Measurements from ENCODE around the gene MTA1. TPM values are rescaled to one million over a fixed set of nuclear protein-coding genes. Genes with fewer than 3 reads are reported as not detected.

MTA1 gene
- total and polyA plus RNA-seq, 4 donors: 3.7 to 28.1 (median 21.0) TPM

DNA sequence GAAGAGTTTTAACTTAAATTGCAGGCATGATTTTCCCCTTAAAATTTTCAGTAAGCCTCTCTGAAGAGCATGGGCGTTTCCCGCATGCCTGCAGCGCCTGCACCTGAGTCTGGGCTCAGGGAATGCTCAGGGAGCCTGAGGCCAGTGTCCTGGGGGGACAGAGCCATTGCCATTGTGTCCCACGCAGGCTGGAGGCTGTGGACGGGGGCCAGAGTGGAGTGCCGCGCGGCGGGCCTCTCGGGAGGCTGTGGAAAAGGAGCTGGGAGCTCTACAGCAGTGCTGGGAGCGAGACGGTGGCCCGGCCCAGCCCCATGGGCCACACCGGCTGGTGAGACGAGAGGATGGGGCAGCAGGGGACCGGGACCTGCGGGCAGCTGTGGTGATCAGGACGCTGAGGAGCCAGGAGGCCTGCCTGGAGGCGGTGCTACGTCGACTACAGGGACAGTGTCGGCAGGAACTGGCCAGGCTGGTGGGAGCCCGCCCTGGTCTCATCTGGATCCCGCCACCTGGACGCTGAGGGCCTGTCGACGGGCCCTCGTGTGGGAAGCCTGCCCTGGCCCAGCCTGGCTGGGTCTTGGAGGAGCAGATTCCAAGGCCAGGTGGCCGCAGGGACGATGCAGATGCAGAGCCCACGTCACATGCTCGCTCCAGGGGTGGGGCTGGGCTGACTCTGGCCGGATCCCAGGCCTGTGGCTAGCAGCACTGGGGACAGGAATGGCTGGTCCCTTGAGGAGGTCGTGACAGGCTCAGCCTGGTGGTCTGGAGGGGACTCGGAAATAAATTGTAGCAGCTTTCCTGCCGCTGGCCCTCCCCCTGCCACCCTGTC, 79.0 kb downstream of the MTA1 start:
- Histone ChIP-seq H3K9me3 (ENCODE audit: control insufficient read depth in 4 of 4, low read length in 3 of 4) (no peaks in the 10 kb centered on the region), H3K27me3 (ENCODE audit: control insufficient read depth in 4 of 4, insufficient read depth in 4 of 4, low read length in 3 of 4) (no peaks in the 10 kb centered on the region), H3K4me3 (ENCODE audit: low read depth in 1 of 3, low read length in 3 of 3) (no peak overlapping the region), H3K4me1 (ENCODE audit: control insufficient read depth in 4 of 4, insufficient read depth in 4 of 4, low read length in 3 of 4) (peaks cover 10 to 53% (median 37%) of the 10 kb centered on the region in 4 donors), H3K27ac (ENCODE audit: low read depth in 1 of 2, low read length in 2 of 2) (peak overlapping the region in 1 of 2 donors; percentile 77), H3K36me3 (ENCODE audit: control insufficient read depth in 4 of 4, insufficient read depth in 3 of 4, low read depth in 1 of 4, low read length in 3 of 4) (no peaks in the 10 kb centered on the region), H3K9ac (ENCODE audit: low read depth in 1 of 2, low read length in 2 of 2) (no peak overlapping the region)
- TF ChIP-seq ZBTB33 (IDR thresholded peaks at IDR 0.05) (no peak), HNF4G (IDR thresholded peaks at IDR 0.05) (no peak), JUND (IDR thresholded peaks at IDR 0.05) (no peak), HNF4A (conservative IDR thresholded peaks at IDR 0.05) (no peak), FOXA2 (IDR thresholded peaks at IDR 0.05) (no peak), YY1 (IDR thresholded peaks at IDR 0.05) (no peak)
- 93% methylated on average over 36 of the region's 36 CpGs for whole genome bisulfite sequencing
- no peak for DNase-seq (ENCODE audit: low spot score)

DNA sequence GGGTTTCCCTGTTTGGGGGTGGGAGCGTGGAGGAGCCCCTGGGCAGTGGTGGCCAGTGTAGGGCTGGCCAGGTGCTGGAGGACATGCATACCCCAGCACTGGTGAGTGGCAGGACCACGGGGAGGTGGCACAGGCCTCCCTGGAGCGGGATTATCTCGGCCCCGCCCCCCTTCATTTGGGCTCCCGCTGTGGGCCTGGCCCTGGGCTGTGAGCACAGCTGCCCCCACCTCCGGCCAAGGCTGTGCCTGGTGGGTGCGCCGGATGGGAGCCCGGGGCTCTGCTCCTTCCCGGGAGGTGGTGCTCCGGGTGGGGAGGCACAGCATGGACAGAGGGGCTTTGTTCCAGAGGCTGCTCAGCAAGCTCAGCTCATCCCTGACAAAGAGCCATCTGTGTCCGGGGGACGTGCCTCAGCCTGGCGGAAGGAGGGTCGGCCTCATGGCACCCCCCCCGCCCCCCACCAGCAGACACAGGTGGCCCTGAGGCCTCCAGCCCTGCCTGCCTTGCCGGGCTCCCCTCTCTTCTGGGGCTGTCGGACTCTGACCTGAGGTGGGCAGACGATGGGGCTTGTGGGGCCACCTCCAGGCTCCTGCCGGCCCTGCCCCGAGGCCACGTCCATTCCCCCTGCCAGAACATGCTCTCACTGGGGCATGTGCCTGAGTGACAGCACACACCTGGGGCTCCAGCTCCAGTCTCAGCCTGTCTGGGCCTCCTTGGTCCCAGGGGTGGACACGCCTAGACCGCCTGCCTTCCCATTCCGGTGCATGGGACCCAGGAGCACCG, 79.8 kb downstream of the MTA1 start:
- H3K4me1 ChIP-seq (ENCODE audit: control insufficient read depth in 4 of 4, insufficient read depth in 4 of 4, low read length in 3 of 4): peaks cover 10 to 46% (median 31%) of the 10 kb centered on the region in 4 donors
- no peak overlapping the region for H3K27ac ChIP-seq (ENCODE audit: low read depth in 1 of 2, low read length in 2 of 2)
- H3K9me3 ChIP-seq (ENCODE audit: control insufficient read depth in 4 of 4, low read length in 3 of 4): no peaks in the 10 kb centered on the region
- no peaks in the 10 kb centered on the region for H3K36me3 ChIP-seq (ENCODE audit: control insufficient read depth in 4 of 4, insufficient read depth in 3 of 4, low read depth in 1 of 4, low read length in 3 of 4)
- H3K4me3 ChIP-seq (ENCODE audit: low read depth in 1 of 3, low read length in 3 of 3): no peak overlapping the region
- TF ChIP-seq SP1 (IDR thresholded peaks at IDR 0.05) (no peak), FOXA2 (IDR thresholded peaks at IDR 0.05) (no peak), NR2F2 (IDR thresholded peaks at IDR 0.05) (no peak), RXRA (IDR thresholded peaks at IDR 0.05) (no peak), YY1 (IDR thresholded peaks at IDR 0.05) (no peak), HNF4G (IDR thresholded peaks at IDR 0.05) (no peak), EGR1 (IDR thresholded peaks at IDR 0.05; ENCODE audit: low read depth in 2 of 2) (no peak)
- TF ChIP-seq, protein P1, sequence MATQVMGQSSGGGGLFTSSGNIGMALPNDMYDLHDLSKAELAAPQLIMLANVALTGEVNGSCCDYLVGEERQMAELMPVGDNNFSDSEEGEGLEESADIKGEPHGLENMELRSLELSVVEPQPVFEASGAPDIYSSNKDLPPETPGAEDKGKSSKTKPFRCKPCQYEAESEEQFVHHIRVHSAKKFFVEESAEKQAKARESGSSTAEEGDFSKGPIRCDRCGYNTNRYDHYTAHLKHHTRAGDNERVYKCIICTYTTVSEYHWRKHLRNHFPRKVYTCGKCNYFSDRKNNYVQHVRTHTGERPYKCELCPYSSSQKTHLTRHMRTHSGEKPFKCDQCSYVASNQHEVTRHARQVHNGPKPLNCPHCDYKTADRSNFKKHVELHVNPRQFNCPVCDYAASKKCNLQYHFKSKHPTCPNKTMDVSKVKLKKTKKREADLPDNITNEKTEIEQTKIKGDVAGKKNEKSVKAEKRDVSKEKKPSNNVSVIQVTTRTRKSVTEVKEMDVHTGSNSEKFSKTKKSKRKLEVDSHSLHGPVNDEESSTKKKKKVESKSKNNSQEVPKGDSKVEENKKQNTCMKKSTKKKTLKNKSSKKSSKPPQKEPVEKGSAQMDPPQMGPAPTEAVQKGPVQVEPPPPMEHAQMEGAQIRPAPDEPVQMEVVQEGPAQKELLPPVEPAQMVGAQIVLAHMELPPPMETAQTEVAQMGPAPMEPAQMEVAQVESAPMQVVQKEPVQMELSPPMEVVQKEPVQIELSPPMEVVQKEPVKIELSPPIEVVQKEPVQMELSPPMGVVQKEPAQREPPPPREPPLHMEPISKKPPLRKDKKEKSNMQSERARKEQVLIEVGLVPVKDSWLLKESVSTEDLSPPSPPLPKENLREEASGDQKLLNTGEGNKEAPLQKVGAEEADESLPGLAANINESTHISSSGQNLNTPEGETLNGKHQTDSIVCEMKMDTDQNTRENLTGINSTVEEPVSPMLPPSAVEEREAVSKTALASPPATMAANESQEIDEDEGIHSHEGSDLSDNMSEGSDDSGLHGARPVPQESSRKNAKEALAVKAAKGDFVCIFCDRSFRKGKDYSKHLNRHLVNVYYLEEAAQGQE (IDR thresholded peaks at IDR 0.05): no peak
- H3K27me3 ChIP-seq (ENCODE audit: control insufficient read depth in 4 of 4, insufficient read depth in 4 of 4, low read length in 3 of 4): no peaks in the 10 kb centered on the region
- no peak overlapping the region for H3K9ac ChIP-seq (ENCODE audit: low read depth in 1 of 2, low read length in 2 of 2)
- 87% methylated on average over 27 of the region's 27 CpGs for WGBS
- no peak for DNase-seq (ENCODE audit: low spot score)
